ENCODE data around the gene RNF187.

GRCh38 chr1:228494391-228494790 is 7.2 kb downstream of the RNF187 start:
- TF ChIP-seq SMC3 (IDR thresholded peaks at IDR 0.05; ENCODE audit: low read depth, low read length) (no peak), POLR2A (IDR thresholded peaks at IDR 0.05; ENCODE audit: low read depth, low read length) (no peak), ELK1 (IDR thresholded peaks at IDR 0.05; ENCODE audit: borderline replicate concordance, low read depth, low read length) (no peak), CTCF (conservative IDR thresholded peaks at IDR 0.05; ENCODE audit: low read depth, low read length) (no peak), RAD21 (IDR thresholded peaks at IDR 0.05; ENCODE audit: low read length) (no peak), MAFK (IDR thresholded peaks at IDR 0.05; ENCODE audit: low read depth, low read length) (no peak), CHD1 (IDR thresholded peaks at IDR 0.05; ENCODE audit: low read depth, low read length) (no peak), RFX5 (IDR thresholded peaks at IDR 0.05; ENCODE audit: low read depth, low read length) (no peak), FOS (IDR thresholded peaks at IDR 0.05; ENCODE audit: low read depth, low read length) (no peak), USF2 (IDR thresholded peaks at IDR 0.05; ENCODE audit: low read depth, low read length) (no peak), MXI1 (IDR thresholded peaks at IDR 0.05; ENCODE audit: borderline replicate concordance, low read depth, low read length) (no peak)
